NK-92 treated with Interleukin-12 subunit alpha and Interleukin-12 subunit beta, amount 100 ng/mL, for 24 hours (cell line): ENCODE measurements around the gene UTS2R.
"Not testable (repeated sequence)": the region's sequence is repeated elsewhere in the genome, so short reads cannot be mapped to it uniquely, and the experiment has no call there.

Experiments
- DNase-seq: peaks from one replicate; lab custom pipeline; 2025; lab: John Stamatoyannopoulos, UW

UTS2R gene

DNA sequence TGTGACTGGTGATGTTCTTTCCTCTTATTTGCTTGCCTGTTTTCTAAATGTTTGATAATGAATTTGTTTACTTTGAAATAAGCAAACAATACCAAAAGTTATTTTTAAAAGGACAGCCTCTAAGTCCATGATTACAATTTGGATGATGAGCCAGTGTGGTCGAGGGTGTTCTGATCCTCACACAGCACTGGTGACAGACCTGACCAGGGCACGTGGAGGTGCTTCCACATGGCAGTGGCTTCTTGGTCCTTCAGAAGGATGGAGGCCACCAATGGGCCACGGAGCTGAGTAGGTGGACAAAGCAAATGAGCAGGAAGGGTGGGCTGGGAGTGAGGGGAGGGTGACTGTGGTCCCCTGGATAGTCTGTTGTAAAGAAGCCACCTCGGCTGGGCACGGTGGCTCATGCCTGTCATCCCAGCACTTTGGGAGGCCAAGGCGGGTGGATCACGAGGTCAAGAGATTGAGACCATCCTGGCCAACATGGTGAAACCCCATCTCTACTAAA, 16.7 kb upstream of the UTS2R start:
- no peak for DNase-seq

DNA sequence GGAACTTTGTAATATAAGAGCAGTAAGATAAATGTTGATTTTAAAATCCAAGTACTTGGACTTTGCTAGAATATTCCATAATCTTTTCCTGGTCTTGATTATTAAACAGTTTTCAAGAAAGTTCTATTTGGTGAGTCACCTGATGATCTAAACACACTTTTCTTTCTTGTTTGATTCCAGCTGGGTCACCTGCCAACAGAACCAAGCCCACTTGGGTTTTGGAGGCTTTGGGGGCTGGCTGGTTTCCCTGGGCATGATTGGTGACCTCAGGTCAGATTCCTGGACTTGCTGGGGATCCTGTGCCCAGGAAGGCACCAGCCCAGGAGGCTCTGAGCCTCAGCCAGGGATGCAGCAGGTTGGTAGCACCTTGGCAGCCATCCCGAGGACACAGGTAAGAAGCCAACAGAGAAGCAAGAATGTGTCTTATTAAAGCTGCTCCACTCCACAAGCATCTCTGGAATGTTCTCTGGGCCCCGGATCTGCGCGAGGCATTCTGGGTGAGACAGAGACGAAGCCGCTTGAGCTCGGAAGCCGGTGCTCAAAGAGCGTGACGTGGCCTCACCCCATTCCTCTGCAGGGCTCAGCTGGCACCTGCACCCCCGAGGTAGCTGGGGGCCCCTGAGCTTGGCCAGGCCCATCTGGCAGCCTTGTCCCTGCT, 15.7 kb upstream of the UTS2R start:
- no peak for DNase-seq

DNA sequence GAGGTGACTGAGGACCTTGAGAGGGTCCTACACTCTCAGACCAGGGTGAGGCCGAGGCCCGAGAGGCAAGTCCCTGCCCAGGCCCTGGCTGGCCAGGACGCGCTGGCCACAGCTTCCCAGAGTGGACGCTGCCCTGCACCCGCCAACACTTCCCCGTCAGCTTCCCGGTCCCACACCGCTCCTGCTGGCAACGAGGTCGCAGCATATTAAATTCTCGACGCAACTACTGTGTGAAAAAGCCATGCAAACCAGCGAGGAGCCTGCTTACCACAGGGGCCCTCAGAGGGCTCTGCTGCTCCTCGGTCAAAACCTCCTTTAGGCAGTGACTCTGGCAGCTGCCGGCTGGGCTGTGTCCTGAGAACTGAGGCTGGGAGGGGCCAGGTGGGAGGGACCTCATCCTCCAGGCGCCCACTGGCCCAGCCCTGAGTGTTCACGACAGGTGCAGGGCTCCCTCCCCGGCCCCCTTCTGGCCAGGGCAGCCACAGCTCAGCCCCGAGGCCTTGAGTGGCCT, 14.7 kb upstream of the UTS2R start:
- DNase-seq, result no peak

DNA sequence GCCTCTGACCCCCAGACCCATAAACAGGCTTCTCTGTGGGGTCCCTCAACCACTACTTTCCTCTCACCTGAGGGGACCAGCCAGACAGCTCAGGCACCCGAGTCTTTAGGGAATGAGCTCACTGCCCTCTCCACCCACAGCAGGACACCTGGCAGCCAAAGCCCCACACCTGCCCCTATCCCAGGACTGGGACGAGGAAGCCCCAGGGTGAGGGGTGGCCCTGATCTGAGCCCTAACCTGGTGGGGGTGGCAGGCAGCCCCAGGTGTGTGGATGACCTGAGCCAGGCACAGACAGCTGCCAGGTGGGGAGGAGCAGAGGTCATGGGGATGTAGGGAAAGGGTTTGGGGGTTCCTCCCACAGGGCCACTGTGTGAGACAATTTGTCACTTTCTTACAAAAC, 14.2 kb upstream of the UTS2R start:
- no peak for DNase-seq

DNA sequence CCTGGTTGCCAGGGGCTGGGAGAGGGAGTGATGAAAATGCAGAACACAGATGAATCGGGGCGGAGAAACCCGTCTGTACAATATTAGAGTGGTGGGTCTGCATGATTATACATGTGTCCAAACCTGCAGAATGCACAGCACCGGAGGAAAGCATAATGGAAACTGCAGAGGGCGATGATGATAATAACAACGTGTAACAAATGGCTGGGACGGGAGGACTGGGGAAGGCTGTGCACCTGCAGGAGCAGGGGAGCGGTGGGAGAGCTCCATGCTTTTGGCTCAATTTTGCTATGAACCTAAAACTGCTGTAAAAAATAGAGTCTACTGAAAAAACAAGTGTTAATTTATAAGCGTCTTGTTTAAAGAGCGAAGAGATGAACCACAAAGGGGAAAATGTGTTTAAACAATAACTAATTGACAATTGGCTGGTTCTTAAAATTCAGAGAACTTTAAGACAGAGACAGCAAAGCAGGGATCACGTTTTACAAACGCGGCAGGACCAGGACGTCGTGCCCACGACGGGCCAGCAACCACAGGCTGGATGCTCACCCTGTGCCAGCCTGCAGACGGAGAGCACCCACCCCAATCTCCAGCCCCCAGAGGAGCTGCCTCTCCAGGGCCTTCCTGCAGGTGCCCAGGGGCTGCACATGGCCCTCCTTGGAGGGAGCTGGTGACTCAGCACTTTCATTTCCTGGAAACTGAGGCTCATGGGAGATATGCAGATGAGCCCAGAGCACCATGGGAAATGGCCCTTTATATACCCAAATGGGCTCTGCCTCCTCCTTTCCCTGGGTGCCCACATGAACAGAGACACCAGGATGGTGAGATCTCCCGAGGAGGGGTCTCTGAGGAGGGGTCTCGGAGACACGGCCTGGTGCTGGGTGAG, 12.9 kb upstream of the UTS2R start, which contains the start of gene TEX19:
Gene TEX19 (plus strand): TSS at position 783 of the 886 bp plus-strand sequence. CDS start 2,904 bp downstream, outside the sequence.
- DNase-seq, result peak; percentile 65

DNA sequence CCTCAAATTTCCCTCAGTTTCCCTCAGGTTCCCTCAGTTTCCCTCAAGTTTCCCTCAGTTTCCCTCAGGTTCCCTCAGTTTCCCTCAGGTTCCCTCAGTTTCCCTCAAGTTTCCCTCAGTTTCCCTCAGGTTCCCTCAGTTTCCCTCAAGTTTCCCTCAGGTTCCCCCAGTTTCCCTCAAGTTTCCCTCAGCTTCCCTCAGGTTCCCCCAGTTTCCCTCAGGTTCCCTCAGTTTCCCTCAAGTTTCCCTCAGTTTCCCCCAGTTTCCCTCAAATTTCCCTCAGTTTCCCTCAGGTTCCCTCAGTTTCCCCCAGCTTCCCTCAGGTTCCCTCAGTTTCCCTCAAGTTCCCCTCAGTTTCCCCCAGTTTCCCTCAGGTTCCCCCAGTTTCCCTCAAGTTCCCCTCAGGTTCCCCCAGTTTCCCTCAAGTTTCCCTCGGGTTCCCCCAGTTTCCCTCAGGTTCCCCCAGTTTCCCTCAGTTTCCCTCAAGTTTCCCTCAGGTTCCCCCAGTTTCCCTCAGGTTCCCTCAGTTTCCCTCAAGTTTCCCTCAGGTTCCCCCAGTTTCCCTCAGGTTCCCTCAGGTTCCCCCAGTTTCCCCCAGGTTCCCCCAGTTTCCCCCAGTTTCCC, 12.0 kb upstream of the UTS2R start:
- DNase-seq, result not testable (repeated sequence)

DNA sequence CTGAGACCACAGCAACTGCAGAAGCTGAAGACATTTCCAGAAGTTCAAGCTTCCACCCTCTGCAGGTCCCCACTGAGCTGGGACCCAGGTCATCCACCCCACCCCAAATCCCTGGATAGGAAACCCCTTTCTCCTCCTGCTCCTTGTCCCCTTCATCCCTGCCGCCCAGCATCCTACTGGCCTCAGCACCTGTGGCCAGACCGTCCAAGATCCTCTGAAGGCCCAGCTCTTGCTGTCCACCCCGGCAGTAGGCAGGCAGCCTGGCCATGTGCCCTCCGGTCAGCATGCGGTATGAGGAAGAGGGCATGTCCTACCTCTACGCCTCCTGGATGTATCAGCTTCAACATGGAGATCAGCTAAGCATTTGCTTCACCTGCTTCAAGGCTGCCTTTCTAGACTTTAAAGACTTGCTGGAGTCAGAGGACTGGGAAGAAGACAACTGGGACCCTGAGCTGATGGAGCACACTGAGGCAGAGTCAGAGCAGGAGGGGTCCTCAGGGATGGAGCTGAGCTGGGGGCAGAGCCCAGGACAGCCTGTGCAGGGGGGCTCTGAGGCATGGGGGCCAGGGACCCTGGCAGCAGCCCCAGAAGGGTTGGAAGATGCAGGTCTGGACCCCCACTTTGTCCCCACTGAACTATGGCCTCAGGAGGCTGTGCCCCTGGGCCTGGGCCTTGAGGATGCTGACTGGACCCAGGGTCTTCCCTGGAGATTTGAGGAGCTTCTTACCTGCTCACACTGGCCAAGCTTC, 9.5 kb upstream of the UTS2R start:
- DNase-seq, result no peak

DNA sequence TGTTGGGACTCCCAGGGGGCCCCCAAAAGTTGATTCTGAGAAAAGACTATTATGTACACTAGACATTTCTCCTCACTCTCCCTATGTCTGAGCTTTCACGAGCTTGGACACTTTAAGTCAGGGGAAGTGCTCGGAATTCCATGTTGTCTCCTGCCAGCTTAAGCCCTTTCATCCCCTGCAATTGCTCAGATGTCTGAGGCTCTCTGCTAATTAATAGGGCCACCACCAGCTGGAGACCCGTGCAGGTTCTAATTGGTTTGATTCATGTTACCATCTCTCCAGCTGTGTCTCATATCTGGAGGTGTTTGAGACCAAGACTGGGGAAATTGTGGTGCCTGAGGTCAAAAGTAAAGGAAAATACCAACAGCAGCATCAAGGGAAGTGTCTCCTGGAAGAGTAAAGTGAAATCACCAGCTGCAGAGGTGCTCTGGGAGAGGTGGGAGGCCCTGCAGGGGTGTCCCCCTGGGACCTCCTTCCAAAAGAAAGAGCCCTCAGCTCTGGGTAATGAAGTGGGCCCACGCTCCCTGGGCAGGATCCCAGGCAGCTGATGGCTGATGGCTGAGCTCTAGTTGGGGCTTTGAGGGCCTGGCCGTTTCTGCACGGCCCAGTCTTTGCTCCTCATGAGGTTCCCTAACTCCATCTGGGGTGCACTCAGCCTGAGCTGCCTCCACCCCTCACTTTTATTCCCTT, 5.8 kb upstream of the UTS2R start:
- DNase-seq, result no peak

DNA sequence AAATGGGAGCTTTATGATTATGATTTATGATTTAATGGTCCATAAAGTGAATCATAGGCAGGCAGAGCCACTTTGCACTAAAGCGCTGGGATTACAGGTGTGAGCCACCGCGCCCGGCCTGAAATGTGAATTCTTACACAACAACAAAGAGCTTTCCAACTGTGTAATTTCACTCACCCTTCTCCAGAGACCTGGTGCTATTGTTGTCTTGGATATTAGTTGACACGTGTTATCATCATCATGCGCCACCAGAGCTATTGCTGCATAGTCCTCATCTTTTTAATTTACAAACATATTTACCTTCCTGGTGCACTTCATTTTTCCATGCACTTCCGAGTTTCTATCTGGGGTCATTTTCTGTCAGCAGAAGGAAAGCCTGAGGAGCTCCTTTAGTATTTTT, 4.8 kb upstream of the UTS2R start:
- DNase-seq, result no peak

DNA sequence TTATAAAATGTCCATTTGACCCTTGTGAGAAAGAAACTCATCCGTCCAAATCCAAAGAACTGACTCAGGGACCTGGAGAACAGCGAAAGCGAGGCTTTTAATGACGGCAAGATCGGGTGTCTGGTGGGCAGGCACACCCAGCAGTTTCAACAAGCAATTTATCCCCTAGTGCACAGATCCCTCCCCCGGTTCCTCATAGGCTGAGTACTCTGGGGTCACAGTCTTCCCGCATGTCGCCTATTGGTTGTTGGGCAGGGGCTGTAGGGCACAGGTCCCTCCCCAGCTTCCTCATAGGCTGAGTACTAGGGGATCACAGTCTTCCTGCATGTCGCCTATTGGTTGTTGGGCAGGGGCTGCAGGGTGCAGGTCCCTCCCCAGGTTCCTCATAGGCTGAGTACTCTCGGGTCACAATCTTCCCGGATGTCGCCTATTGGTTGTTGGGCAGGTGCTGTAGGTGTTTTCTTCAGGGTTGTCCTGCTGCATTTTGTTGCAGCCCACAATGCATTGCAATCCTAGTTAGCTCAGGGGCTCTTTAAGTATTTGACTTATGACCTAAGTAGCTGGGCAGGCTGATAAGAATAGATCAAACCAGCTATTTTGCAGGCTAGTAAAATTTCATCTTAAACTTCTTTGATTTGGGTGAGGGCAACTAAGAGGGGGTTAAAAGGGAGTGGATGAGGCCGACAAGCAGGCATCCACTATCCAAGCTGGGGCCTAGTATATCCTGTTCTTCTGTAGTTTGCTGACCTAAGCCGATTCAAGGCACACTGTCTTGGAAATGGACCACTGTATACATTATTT, 3.6 kb upstream of the UTS2R start:
- peak; percentile 30 for DNase-seq

DNA sequence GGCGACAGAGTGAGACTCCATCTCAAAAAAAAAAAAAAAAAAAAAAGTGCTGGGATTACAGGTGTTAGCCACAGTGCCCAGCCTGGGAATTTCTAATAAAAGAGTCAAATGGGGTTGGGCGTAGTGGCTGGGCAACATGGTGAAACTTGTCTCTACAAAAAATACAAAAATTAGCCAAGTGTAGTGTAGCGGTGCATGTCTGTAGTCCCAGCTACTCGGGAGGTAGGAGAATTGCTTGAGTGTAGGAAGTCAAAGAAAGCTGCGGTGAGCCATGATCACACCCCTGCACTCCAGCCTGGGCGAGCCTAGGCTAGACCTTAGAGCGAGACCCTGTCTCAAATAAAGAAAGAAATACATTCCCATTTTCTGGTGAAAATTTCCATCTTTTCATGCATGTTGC, 2.4 kb upstream of the UTS2R start:
- DNase-seq, result no peak

DNA sequence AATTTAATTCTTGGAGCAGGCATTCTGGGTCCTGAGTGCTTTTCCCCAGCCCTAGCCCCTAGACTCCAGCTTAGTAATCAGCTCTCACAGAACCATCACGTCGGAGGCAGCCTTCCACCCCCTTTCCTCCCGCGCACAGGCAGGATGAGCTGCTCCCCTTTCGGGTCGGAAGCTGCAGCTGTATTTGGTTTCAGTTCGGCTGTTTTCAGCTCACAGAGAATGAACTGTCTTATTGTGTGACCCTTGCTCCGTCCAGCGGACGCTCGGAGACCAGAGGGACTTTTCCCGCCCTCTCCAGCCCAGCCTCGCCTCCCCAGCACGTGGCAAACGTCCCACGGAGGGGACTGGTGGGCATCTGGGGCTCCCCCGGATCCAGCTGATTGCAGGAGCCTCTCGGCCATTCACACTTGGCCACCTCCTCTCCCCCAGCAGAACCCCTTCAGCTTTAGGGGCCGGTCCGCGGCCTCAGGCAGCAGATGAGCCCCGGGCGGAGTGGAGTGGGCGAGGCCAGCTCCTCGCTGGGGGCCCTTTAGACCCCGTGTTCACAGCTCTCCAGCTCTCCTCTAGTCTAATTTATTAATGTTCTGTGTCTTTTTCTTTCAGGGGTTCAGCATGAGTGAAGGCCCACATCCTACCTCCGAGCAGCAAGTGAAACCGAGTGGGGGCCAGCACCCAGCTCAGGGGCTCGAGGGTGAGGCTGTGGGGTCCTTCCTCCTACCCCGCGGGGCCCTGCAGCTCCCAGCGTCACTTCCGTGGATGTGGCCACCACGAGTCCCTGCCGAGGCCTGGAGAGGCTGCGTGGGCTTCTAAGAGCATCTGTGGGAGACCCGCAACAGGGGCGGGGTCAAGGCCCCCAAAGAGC, 863 bp upstream of the UTS2R start:
- no peak for DNase-seq

DNA sequence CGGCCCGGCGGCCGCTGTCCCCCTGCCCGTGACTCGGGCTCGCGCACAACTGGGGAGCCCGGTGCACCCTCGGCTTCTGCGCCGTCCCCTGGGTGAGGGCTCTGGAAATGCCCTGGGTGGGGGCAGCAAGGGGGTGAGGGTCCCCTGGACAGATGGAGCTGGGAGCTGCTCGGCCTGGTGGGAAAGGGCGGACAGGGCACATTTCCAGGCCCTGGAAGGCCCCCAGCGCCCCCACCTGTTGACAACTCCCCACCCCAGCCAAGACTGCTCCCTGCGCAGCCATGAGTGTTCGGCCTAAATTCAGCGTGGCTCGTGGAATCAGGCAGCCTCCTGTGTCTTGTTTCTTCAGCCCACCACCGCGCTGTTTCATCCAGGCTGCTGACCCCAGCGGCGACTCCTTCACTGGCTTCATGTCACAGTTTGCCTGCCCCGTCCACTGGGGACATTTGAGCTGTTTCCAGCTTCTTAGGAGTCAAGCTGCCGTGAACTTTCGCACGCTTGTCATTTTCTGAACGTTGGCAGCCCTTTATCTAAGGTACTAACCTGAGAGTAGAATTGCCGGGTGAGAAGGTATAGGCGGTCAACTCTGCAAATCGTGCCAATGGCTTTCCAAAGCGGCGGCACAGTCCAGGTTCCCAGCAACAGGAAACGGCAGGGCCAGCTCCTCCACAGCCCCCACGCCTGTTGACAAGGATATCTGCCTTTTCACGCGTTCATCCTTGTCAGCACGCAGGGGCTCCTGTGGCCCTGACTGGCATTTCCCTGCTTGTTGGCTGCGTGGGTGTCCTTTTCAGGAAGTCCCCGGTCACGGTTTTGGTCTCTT, 895 bp downstream of the UTS2R start:
- DNase-seq, result no peak

DNA sequence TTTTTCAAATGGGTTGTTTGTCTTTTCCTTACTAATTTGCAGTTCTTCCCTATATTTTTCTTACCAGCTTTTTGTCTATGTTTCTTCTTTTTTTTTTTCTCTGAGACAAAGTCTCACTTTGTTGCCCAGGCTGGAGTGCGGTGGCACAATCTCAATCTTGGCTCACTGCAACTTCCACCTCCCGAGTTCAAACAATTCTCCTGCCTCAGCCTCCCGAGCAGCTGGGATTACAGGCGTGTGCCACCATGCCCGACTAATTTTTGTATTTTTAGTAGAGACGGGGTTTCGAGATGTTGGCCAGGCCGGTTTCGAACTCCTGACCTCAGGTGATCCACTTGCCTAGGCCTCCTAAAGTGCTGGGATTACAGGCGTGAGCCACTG, 1.5 kb downstream of the UTS2R start:
- not testable (repeated sequence) for DNase-seq

DNA sequence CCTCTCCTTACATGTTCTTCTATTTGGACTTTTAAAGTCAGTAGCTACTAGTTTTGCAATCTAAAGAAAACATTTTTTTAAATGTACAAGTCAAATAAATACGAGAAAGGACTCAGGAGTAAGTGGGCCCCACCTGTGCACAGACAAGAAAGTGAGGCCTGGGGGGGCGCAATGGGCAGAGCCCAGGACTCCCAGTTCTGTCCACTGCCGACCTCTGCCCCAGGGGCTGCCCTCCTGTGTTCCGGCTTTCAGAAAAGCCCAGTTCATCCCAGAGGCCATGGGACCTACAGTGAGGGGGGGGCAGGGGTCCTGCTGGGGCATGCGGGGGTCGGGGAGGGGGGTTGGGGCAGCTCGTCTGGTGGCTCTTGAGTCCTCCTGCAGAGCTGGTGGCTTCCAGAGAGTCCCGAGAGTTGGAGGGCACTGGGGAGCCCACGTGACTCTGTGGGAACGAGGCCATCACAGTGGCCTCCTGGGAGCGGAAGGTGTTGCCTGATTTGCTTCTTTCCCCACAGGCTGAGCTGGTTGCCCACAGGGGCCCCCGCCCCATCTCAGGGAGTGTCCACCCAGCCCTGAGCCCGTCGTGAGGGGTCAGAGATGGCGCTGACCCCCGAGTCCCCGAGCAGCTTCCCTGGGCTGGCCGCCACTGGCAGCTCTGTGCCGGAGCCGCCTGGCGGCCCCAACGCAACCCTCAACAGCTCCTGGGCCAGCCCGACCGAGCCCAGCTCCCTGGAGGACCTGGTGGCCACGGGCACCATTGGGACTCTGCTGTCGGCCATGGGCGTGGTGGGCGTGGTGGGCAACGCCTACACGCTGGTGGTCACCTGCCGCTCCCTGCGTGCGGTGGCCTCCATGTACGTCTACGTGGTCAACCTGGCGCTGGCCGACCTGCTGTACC, 2.4 kb downstream of the UTS2R start:
- DNase-seq, result no peak

DNA sequence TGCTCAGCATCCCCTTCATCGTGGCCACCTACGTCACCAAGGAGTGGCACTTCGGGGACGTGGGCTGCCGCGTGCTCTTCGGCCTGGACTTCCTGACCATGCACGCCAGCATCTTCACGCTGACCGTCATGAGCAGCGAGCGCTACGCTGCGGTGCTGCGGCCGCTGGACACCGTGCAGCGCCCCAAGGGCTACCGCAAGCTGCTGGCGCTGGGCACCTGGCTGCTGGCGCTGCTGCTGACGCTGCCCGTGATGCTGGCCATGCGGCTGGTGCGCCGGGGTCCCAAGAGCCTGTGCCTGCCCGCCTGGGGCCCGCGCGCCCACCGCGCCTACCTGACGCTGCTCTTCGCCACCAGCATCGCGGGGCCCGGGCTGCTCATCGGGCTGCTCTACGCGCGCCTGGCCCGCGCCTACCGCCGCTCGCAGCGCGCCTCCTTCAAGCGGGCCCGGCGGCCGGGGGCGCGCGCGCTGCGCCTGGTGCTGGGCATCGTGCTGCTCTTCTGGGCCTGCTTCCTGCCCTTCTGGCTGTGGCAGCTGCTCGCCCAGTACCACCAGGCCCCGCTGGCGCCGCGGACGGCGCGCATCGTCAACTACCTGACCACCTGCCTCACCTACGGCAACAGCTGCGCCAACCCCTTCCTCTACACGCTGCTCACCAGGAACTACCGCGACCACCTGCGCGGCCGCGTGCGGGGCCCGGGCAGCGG, 3.2 kb downstream of the UTS2R start:
- DNase-seq, result no peak
